NCI-H187 treated with DMSO at 0.1 percent for 48 hours (cell line): ENCODE results near the gene CLCF1.
"Not testable (repeated sequence)": the region's sequence is repeated elsewhere in the genome, so short reads cannot be mapped to it uniquely, and the experiment has no call there.

ENCODE experiments used
- DNase-seq: peaks from one replicate; lab custom pipeline; 2025; lab: John Stamatoyannopoulos, UW

Gene CLCF1

GRCh38 chr11:67322049-67322448 is 51.3 kb downstream of the CLCF1 start:
- no peak for DNase-seq

- DNase-seq = no peak
Measured at GRCh38 chr11:67321313-67321871, 52.0 kb downstream of the CLCF1 start.

GRCh38 chr11:67320691-67321090 is 52.7 kb downstream of the CLCF1 start:
- no peak for DNase-seq

- no peak for DNase-seq
Measured at GRCh38 chr11:67320011-67320410, 53.4 kb downstream of the CLCF1 start.

GRCh38 chr11:67318876-67319275 is 54.5 kb downstream of the CLCF1 start:
- not testable (repeated sequence) for DNase-seq

GRCh38 chr11:67317888-67318555 is 55.4 kb downstream of the CLCF1 start:
- DNase-seq = no peak

- peak; percentile 77 for DNase-seq
Measured at GRCh38 chr11:67317205-67317887, 56.1 kb downstream of the CLCF1 start.

- DNase-seq = no peak
Measured at GRCh38 chr11:67316882-67317204, 56.6 kb downstream of the CLCF1 start.

GRCh38 chr11:67315325-67315909 is 58.0 kb downstream of the CLCF1 start:
- DNase-seq = no peak

- no peak for DNase-seq
Measured at GRCh38 chr11:67314218-67314617, 59.2 kb downstream of the CLCF1 start.
